ENCODE measurements around the gene TLK1.

- no peak for TF ChIP-seq USF2 (IDR thresholded peaks at IDR 0.05; ENCODE audit: low read depth, low read length)
- no peak for TF ChIP-seq CTCF (conservative IDR thresholded peaks at IDR 0.05; ENCODE audit: low read depth, low read length)
- TF ChIP-seq MAZ (IDR thresholded peaks at IDR 0.05; ENCODE audit: borderline replicate concordance, low read depth, low read length), result no peak
Observed at GRCh38 chr2:171100370-171100769, 60.3 kb downstream of the TLK1 start.
